CD4-positive, alpha-beta memory T cell (primary cell): Measurements from ENCODE around the gene MLN. TPM values are rescaled to one million over a fixed set of nuclear protein-coding genes. Genes with fewer than 3 reads are reported as not detected.
A peak's percentile ranks its signal among the peaks of the same experiment; 100 is the strongest.

Experiments used
- CTCF ChIA-PET: fragments of 350-600 bp; sonication (Branson Sonifier 250); formaldehyde crosslinking; loops from one replicate; lab custom pipeline; 2021; ENCODE audit warnings: inconsistent platforms; ENCODE audit not compliant: partially characterized antibody; lab: Charles Lee
- POLR2A ChIA-PET: fragments of 350-600 bp; sonication (Branson Sonifier 250); formaldehyde crosslinking; loops from one replicate; lab custom pipeline; 2021; ENCODE audit not compliant: partially characterized antibody; lab: Charles Lee
- DNase-seq, 5 donors: peaks; one replicate each; pipeline versions ENCODE4 v3.0.0 to v3.0.0-alpha.2; 2020 to 2022; ENCODE audit warnings: mixed read lengths in 1 of 5
- H3K27ac ChIP-seq: one replicate; pipeline ENCODE4 v1.7.0; 2013; ENCODE audit warnings: low read depth, low read length
- H3K27me3 ChIP-seq: 2 replicates; pipeline ENCODE4 v1.7.0; 2013; ENCODE audit warnings: mild to moderate bottlenecking, low read length, moderate library complexity; ENCODE audit not compliant: insufficient read depth
- H3K36me3 ChIP-seq: 2 replicates; pipeline ENCODE4 v1.7.0; 2013; ENCODE audit warnings: mild to moderate bottlenecking, low read length, moderate library complexity; ENCODE audit not compliant: insufficient read depth
- H3K4me1 ChIP-seq: 2 replicates; pipeline ENCODE4 v1.7.0; 2013; ENCODE audit warnings: mild to moderate bottlenecking, low read length, moderate library complexity; ENCODE audit not compliant: insufficient read depth
- H3K4me3 ChIP-seq, 2 donors: one replicate each; pipeline ENCODE4 v1.7.0; 2013; ENCODE audit warnings: low read length in 2 of 2, mild to moderate bottlenecking in 1 of 2
- H3K9me3 ChIP-seq, 2 donors: one replicate each; pipeline ENCODE4 v1.7.0; 2013; ENCODE audit warnings: low read length in 2 of 2, control low read depth in 1 of 2; ENCODE audit not compliant: control insufficient read depth in 1 of 2
- H3K27ac Mint-ChIP-seq, 7 donors: one replicate each; pipeline ENCODE4 v1.8.0; 2020 to 2021; ENCODE audit warnings: mixed read lengths in 7 of 7, mild to moderate bottlenecking in 6 of 7, inconsistent platforms in 3 of 7, moderate library complexity in 3 of 7
- H3K27me3 Mint-ChIP-seq, 2 donors: one replicate each; pipeline ENCODE4 v1.8.0; 2020 to 2021; ENCODE audit warnings: mixed read lengths in 2 of 2
- H3K36me3 Mint-ChIP-seq, 2 donors: one replicate each; pipeline ENCODE4 v1.8.0; 2020 to 2021; ENCODE audit warnings: mixed read lengths in 2 of 2, inconsistent platforms in 1 of 2, mild to moderate bottlenecking in 1 of 2
- H3K4me1 Mint-ChIP-seq, 4 donors: one replicate each; pipeline ENCODE4 v1.8.0; 2020 to 2021; ENCODE audit warnings: mixed read lengths in 4 of 4, mild to moderate bottlenecking in 1 of 4
- H3K4me3 Mint-ChIP-seq, 8 donors: one replicate each; pipeline ENCODE4 v1.8.0; 2020 to 2021; ENCODE audit warnings: mixed read lengths in 8 of 8, mild to moderate bottlenecking in 7 of 8, moderate library complexity in 6 of 8, inconsistent platforms in 3 of 8
- H3K9me3 Mint-ChIP-seq, 8 donors: one replicate each; pipeline ENCODE4 v1.8.0; 2020 to 2021; ENCODE audit warnings: mixed read lengths in 8 of 8, mild to moderate bottlenecking in 5 of 8, inconsistent platforms in 3 of 8, moderate library complexity in 1 of 8
- intact Hi-C: fragments of 100-400 bp; cut with micrococcal nuclease; formaldehyde crosslinking; loops from one replicate; pipeline ENCODE4 v1.15.1; 2023
- polyA plus RNA-seq, 2 donors: library from polyadenylated mRNA; unstranded; fragments of 300-500 nt; fragmentation: Illumina TruSeq; gene quantifications; one replicate each; pipeline ENCODE4 v1.2.3, GENCODE V29; 2021
- total RNA-seq, 2 experiments: library from RNA; stranded (reverse); gene quantifications; one replicate each; pipeline ENCODE4 v1.2.3, GENCODE V29; 2021

The MLN gene
- total and polyA plus RNA-seq, 4 experiments from 2014 or later: not detected

GRCh38 chr6:33772902-33773472 is 30.8 kb downstream of the MLN start:
- H3K9me3 ChIP-seq: no peaks in the 10 kb centered on the region
- peak overlapping the region in 4 of 7 donors; percentile 21 to 67 (median 44) for H3K27ac Mint-ChIP-seq
- H3K36me3 Mint-ChIP-seq: peaks cover 17 to 52% of the 10 kb centered on the region in 2 donors
- H3K36me3 ChIP-seq: peaks cover 54% of the 10 kb centered on the region
- no peaks in the 10 kb centered on the region for H3K9me3 Mint-ChIP-seq
- peaks cover 6% of the 10 kb centered on the region for H3K4me1 ChIP-seq
- peaks cover 10 to 15% (median 13%) of the 10 kb centered on the region in 4 donors for H3K4me1 Mint-ChIP-seq
- no peak for DNase-seq
- H3K4me3 ChIP-seq: no peak overlapping the region
- ChIA-PET POLR2A (interaction anchor here (4.2 kb wide), 1 partner anchor 15 kb away, joined by 26 read pairs; the partner anchor contains the start of gene LEMD2), CTCF (interaction anchor here (1.0 to 10.1 kb wide), 7 partner anchors 11 to 382 kb away, joined by 3 to 225 read pairs (median 4); partner anchors contain the start of gene UQCC2)
- H3K27me3 Mint-ChIP-seq: no peaks in the 10 kb centered on the region
- no peak overlapping the region for H3K27ac ChIP-seq
- no peaks in the 10 kb centered on the region for H3K27me3 ChIP-seq
- intact Hi-C loops: no loop called here
- H3K4me3 Mint-ChIP-seq: no peak overlapping the region

GRCh38 chr6:33772082-33772830 is 31.5 kb downstream of the MLN start:
- H3K4me3 ChIP-seq: no peak overlapping the region
- H3K27me3 ChIP-seq: no peaks in the 10 kb centered on the region
- POLR2A ChIA-PET: interaction anchor here (1.1 to 4.2 kb wide), 3 partner anchors 16 to 255 kb away, joined by 4 to 26 read pairs (median 11); partner anchors contain the start of gene LEMD2
- H3K36me3 Mint-ChIP-seq: peaks cover 11 to 46% of the 10 kb centered on the region in 2 donors
- intact Hi-C loops: no loop called here
- DNase-seq: no peak
- H3K4me1 ChIP-seq: peaks cover 6% of the 10 kb centered on the region
- CTCF ChIA-PET: interaction anchor here (1.0 to 10.1 kb wide), 19 partner anchors 10 to 390 kb away, joined by 3 to 225 read pairs (median 4); partner anchors contain the start of genes LEMD2 and UQCC2
- peaks cover 10 to 15% (median 13%) of the 10 kb centered on the region in 4 donors for H3K4me1 Mint-ChIP-seq
- no peak overlapping the region for H3K27ac ChIP-seq
- H3K9me3 Mint-ChIP-seq: no peaks in the 10 kb centered on the region
- peak overlapping the region in 1 of 8 donors; percentile 31 for H3K4me3 Mint-ChIP-seq
- peak overlapping the region in 3 of 7 donors; percentile 21 to 68 (median 53) for H3K27ac Mint-ChIP-seq
- H3K36me3 ChIP-seq: peaks cover 46% of the 10 kb centered on the region
- no peaks in the 10 kb centered on the region for H3K27me3 Mint-ChIP-seq
- no peaks in the 10 kb centered on the region for H3K9me3 ChIP-seq

- no peaks in the 10 kb centered on the region for H3K27me3 ChIP-seq
- Mint-ChIP-seq H3K36me3 (peaks cover 6 to 37% of the 10 kb centered on the region in 2 donors), H3K4me3 (peak overlapping the region in 1 of 8 donors; percentile 29), H3K9me3 (peaks cover 0 to 3% (median 0%) of the 10 kb centered on the region in 8 donors), H3K4me1 (peaks cover 10 to 15% (median 13%) of the 10 kb centered on the region in 4 donors), H3K27me3 (no peaks in the 10 kb centered on the region), H3K27ac (peak overlapping the region in 6 of 7 donors; percentile 21 to 88 (median 50))
- ChIA-PET POLR2A (interaction anchor here (0.8 to 4.2 kb wide), 6 partner anchors 17 to 411 kb away, joined by 3 to 26 read pairs (median 4); partner anchors contain the start of gene LEMD2), CTCF (interaction anchor here (0.7 to 10.1 kb wide), 34 partner anchors 8 to 391 kb away, joined by 3 to 225 read pairs (median 4); partner anchors contain the start of genes LEMD2 and MLN)
- no peak overlapping the region for H3K4me3 ChIP-seq
- H3K9me3 ChIP-seq: no peaks in the 10 kb centered on the region
- DNase-seq: peak; percentile 54 to 68 (median 60)
- no peak overlapping the region for H3K27ac ChIP-seq
- intact Hi-C loops: no loop called here
- peaks cover 38% of the 10 kb centered on the region for H3K36me3 ChIP-seq
- peaks cover 6% of the 10 kb centered on the region for H3K4me1 ChIP-seq
These were observed 32.4 kb downstream of the MLN start for GRCh38 chr6:33771146-33772081.

GRCh38 chr6:33770833-33771145 is 33.0 kb downstream of the MLN start:
- no peak for DNase-seq
- Mint-ChIP-seq H3K4me1 (peaks cover 10 to 15% (median 13%) of the 10 kb centered on the region in 4 donors), H3K4me3 (no peak overlapping the region), H3K9me3 (peaks cover 0 to 5% (median 0%) of the 10 kb centered on the region in 8 donors), H3K27ac (no peak overlapping the region), H3K36me3 (peaks cover 0 to 31% of the 10 kb centered on the region in 2 donors), H3K27me3 (no peaks in the 10 kb centered on the region)
- POLR2A ChIA-PET: interaction anchor here (1.0 to 4.2 kb wide), 5 partner anchors 17 to 412 kb away, joined by 3 to 26 read pairs (median 4); partner anchors contain the start of gene LEMD2
- Histone ChIP-seq H3K9me3 (no peaks in the 10 kb centered on the region), H3K27me3 (no peaks in the 10 kb centered on the region), H3K36me3 (peaks cover 32% of the 10 kb centered on the region), H3K4me3 (no peak overlapping the region), H3K27ac (no peak overlapping the region), H3K4me1 (peaks cover 6% of the 10 kb centered on the region)
- CTCF ChIA-PET: interaction anchor here (0.7 to 10.1 kb wide), 35 partner anchors 8 to 392 kb away, joined by 3 to 225 read pairs (median 4); partner anchors contain the start of genes LEMD2, MLN and UQCC2
- intact Hi-C loops: no loop called here

GRCh38 chr6:33770124-33770832 is 33.5 kb downstream of the MLN start:
- ChIA-PET POLR2A (interaction anchor here (1.3 to 4.2 kb wide), 3 partner anchors 18 to 412 kb away, joined by 3 to 26 read pairs (median 11); partner anchors contain the start of gene LEMD2), CTCF (interaction anchor here (0.9 to 10.1 kb wide), 24 partner anchors 8 to 419 kb away, joined by 3 to 225 read pairs (median 4); partner anchors contain the start of genes LEMD2, MLN and UQCC2)
- no peak overlapping the region for H3K4me3 ChIP-seq
- peaks cover 6% of the 10 kb centered on the region for H3K4me1 ChIP-seq
- no peaks in the 10 kb centered on the region for H3K27me3 ChIP-seq
- H3K9me3 ChIP-seq: no peaks in the 10 kb centered on the region
- Mint-ChIP-seq H3K4me1 (peaks cover 10 to 15% (median 13%) of the 10 kb centered on the region in 4 donors), H3K27ac (peak overlapping the region in 1 of 7 donors; percentile 30), H3K4me3 (no peak overlapping the region), H3K27me3 (peaks cover 0 to 3% of the 10 kb centered on the region in 2 donors), H3K36me3 (peaks cover 0 to 27% of the 10 kb centered on the region in 2 donors), H3K9me3 (peaks cover 0 to 5% (median 0%) of the 10 kb centered on the region in 8 donors)
- DNase-seq: no peak
- no peak overlapping the region for H3K27ac ChIP-seq
- peaks cover 27% of the 10 kb centered on the region for H3K36me3 ChIP-seq
- intact Hi-C loops: no loop called here
